AG09309 (cell line): ENCODE data around the gene SCAMP5.

ENCODE experiments used
- DNase-seq: peaks from one replicate; pipeline ENCODE4 v3.0.0-alpha.2; 2010; ENCODE audit warnings: low read depth
- H3K4me3 ChIP-seq: 2 replicates; pipeline ENCODE4 v1.5.1; 2011; ENCODE audit warnings: mild to moderate bottlenecking, low read depth, low read length, moderate library complexity; ENCODE audit not compliant: control insufficient read depth
- TF ChIP-seq, protein P1 (sequence below): IDR thresholded peaks from 2 replicates; pipeline ENCODE4 v1.5.1; 2011; ENCODE audit warnings: mild to moderate bottlenecking, low read depth, low read length, inconsistent platforms; ENCODE audit not compliant: insufficient read depth, control insufficient read depth; ENCODE audit errors: missing control alignments

The SCAMP5 gene

DNA sequence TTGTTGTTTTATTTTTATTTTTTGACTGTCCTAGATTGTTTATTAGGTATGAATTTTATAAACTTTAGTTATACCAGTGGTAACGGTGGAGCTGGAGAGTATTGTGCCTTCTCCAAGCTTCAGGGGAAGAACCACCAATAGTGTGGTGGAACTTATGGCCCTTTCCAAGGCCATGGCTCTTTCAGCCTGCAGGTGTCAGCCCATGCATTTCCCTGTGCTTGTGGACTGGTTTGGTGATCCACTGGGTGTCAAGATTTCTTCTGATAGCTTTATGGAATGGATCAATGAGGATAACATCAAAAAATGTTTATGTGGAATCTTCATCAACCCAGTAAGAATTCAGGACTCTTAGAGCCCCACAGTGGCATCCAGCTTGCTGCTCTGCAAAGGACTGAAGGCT lies 19.2 kb upstream of the SCAMP5 start:
- H3K4me3 ChIP-seq = no peak overlapping the region
- TF ChIP-seq, protein P1, sequence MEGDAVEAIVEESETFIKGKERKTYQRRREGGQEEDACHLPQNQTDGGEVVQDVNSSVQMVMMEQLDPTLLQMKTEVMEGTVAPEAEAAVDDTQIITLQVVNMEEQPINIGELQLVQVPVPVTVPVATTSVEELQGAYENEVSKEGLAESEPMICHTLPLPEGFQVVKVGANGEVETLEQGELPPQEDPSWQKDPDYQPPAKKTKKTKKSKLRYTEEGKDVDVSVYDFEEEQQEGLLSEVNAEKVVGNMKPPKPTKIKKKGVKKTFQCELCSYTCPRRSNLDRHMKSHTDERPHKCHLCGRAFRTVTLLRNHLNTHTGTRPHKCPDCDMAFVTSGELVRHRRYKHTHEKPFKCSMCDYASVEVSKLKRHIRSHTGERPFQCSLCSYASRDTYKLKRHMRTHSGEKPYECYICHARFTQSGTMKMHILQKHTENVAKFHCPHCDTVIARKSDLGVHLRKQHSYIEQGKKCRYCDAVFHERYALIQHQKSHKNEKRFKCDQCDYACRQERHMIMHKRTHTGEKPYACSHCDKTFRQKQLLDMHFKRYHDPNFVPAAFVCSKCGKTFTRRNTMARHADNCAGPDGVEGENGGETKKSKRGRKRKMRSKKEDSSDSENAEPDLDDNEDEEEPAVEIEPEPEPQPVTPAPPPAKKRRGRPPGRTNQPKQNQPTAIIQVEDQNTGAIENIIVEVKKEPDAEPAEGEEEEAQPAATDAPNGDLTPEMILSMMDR = peak; percentile 7
- DNase-seq = no peak

DNA sequence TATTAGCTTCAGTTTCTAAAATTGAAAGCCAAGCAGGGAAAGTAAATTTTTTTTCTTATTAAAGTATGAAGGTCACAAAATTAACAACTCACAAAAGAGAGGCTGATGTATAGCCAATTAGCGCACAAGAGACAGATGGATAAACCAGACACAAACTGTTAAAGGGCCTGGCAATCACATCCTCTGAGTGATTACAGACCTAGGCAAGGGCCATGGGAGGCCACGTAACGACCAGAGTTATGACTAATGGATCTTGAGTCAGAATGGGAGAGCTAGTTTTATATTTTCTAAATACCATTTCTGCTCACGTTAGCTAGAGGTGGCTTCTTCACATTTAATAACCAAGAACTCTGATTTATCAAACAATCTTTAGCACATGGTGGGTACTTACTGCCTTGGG lies 17.8 kb upstream of the SCAMP5 start:
- DNase-seq = no peak
- TF ChIP-seq, protein P1 = no peak
- no peak overlapping the region for H3K4me3 ChIP-seq

DNA sequence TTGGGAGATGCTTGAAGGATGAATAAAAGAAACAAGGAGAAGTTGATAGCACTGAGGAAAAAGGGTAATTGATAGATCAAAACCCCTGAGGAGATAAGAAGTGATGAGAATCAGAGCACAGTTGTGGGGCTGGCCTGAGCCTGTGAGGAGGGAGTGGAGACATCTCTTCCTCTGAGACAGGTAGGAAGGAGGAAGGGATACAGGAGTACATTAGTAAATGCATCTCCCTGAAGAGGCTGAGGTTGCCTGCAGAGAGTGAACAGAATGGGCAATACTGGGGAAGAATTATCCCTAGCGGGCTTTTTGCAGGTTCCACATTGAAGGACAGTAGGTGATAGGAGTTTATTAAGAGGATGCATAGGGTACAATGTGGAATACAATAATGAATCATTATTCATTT lies 17.3 kb upstream of the SCAMP5 start:
- TF ChIP-seq, protein P1 = no peak
- DNase-seq = no peak

DNA sequence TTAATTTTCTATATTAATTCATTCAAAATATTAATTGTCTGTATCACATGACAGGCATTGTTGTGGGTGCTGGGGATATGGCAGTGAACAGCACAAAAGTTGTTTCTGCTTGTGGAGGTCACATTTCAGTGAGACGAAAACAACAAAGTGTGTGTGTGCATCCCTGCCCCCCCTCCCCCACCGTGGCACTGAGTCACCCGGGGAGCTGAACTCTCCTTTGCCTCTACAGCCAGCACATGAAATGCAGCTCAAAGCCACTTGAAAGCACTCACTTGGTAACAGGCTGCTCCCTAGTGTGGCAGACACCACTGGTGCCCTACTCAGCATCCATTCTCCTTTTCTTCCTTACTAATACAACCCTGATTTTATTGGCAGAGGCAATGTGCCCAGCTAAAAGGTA lies 16.9 kb upstream of the SCAMP5 start:
- DNase-seq = no peak
- H3K4me3 ChIP-seq = no peak overlapping the region
- TF ChIP-seq, protein P1 = no peak

More for the DNA sequence above, 17.3 kb upstream of the SCAMP5 start:
- H3K4me3 ChIP-seq = no peak overlapping the region

DNA sequence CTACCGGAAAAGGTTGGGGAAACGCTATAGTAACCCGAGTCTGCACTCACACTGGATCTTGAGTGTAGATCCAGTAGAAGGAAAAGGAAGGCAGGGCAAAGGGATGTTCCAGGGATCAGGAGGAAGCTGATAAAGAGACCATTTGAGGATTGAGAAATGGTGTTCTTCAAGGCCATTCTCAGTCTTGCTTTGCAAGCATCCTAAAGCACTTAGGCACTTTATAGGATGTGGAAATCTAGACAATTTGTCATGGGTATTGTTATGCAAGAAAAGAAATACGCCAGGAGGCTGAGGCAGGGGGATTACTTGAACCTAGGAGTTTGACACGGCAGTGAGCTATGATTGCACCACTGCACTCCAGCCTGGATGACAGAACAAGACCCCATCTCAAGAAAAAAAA lies 13.2 kb upstream of the SCAMP5 start:
- no peak overlapping the region for H3K4me3 ChIP-seq
- TF ChIP-seq, protein P1 = no peak
- no peak for DNase-seq

DNA sequence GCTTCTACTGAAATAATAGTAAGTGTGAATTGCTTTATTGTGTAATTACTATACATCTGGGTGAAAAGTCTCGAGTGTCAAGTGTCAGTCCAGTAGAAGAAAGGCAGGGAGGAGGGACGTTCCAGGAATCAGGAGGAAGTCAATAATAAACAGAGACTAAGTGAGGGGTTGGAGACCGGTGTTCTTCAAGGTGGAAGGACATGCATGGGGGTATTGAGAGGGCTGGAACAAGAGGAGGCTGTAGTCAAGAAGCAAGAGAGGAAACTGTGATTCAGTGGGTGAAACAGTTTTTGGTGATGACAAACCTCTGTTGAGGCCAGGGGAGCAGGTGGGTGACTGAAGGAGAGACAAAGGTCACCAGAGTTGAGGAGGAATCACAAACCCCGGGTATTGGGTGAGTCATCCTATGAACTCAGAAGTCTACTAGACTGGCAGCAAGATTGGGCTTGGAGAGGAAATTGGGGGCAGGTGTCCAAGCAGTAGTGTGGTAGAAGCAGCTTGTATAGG lies 11.6 kb upstream of the SCAMP5 start:
- TF ChIP-seq, protein P1 = no peak
- no peak overlapping the region for H3K4me3 ChIP-seq
- DNase-seq = no peak
